HCT116 (cell line): ENCODE data around the gene ATCAY. TPM values are rescaled to one million over a fixed set of nuclear protein-coding genes. Genes with fewer than 3 reads are reported as not detected.

ENCODE experiments used
- ATAC-seq: fragments of 200-7000 bp; cut with Tn5 transposase; 2 replicates; pipeline ENCODE4 v1.9.1; 2020; ENCODE audit warnings: mild to moderate bottlenecking, moderate library complexity
- BruUV-seq: library from RNA; stranded (reverse); fragments of 400-500 nt; replicated peaks from 2 replicates; lab custom pipeline; 2021; lab: Mats Ljungman, UMichigan
- CTCF ChIA-PET: fragments of 300-600 bp; sonication (Branson Sonifier 250); formaldehyde crosslinking; loops from one replicate; lab custom pipeline; 2021; ENCODE audit warnings: antibody characterized with exemption; lab: Charles Lee
- POLR2A ChIA-PET: fragments of 300-600, 350-600 bp; sonication (Branson Sonifier 250); formaldehyde crosslinking; loops from one replicate; lab custom pipeline; 2021; ENCODE audit warnings: antibody characterized with exemption; lab: Charles Lee
- RAD21 ChIA-PET, 2 experiments: fragments of 300-600 bp; sonication (Branson Sonifier 250); formaldehyde crosslinking; loops; one replicate each; lab custom pipeline; 2023; ENCODE audit warnings: low total read pairs in 2 of 2; ENCODE audit not compliant: uncharacterized antibody in 2 of 2, unreplicated experiment in 2 of 2, low non-redundant PET in 1 of 2; lab: Charles Lee
- DNase-seq: peaks from one replicate; pipeline ENCODE4 v3.0.0-alpha.2; 2010; ENCODE audit warnings: low read depth, low spot score
- H2AFZ ChIP-seq: fragments of 200-600 bp; shearing (Covaris generic), sonication (generic); 2 replicates; pipeline ENCODE4 v1.6.1; 2017; ENCODE audit warnings: low read depth, mixed run types, mixed read lengths, antibody characterized with exemption, low read length; ENCODE audit not compliant: poor library complexity, severe bottlenecking
- H3K27ac ChIP-seq: 2 replicates; pipeline ENCODE4 v1.5.1; 2012; ENCODE audit warnings: low read depth, low read length
- H3K27me3 ChIP-seq: fragments of 200-600 bp; sonication (generic); 2 replicates; pipeline ENCODE4 v1.6.1; 2016; ENCODE audit warnings: mixed run types, low read length, mixed read lengths; ENCODE audit not compliant: insufficient read depth
- H3K36me3 ChIP-seq, 2 experiments: fragments of 200-500 bp in 1 of 2; fragments of 200-600 bp in 1 of 2; sonication (Bioruptor generic) in 1 of 2; sonication (generic) in 1 of 2; 2 replicates each; pipeline versions ENCODE4 v1.5.1 to v1.6.1; 2014 to 2016; ENCODE audit warnings: low read length in 2 of 2, inconsistent platforms in 1 of 2, mixed read lengths in 1 of 2, mixed run types in 1 of 2; ENCODE audit not compliant: insufficient read depth in 2 of 2, control insufficient read depth in 1 of 2
- H3K4me1 ChIP-seq, 2 experiments: fragments of 200-600 bp in 1 of 2; sonication (generic) in 1 of 2; 2 replicates each; pipeline versions ENCODE4 v1.5.1 to v1.6.1; 2012 to 2017; ENCODE audit warnings: low read length in 2 of 2, inconsistent platforms in 1 of 2, mild to moderate bottlenecking in 1 of 2, mixed read lengths in 1 of 2, mixed run types in 1 of 2, moderate library complexity in 1 of 2; ENCODE audit not compliant: insufficient read depth in 2 of 2, control insufficient read depth in 1 of 2
- H3K4me2 ChIP-seq: fragments of 200-600 bp; sonication (generic); 2 replicates; pipeline ENCODE4 v1.6.1; 2017; ENCODE audit warnings: mixed run types, low read length, mixed read lengths
- H3K4me3 ChIP-seq, 2 experiments: fragments of 200-600 bp in 1 of 2; sonication (generic) in 1 of 2; replicated peaks in 1 of 2; 2 replicates each; pipeline ENCODE4 v1.5.1; 2011 to 2016; ENCODE audit warnings: low read length in 2 of 2, control low read depth in 1 of 2, low read depth in 1 of 2, mild to moderate bottlenecking in 1 of 2, mixed read lengths in 1 of 2, mixed run types in 1 of 2
- H3K79me2 ChIP-seq: fragments of 200-600 bp; sonication (generic); 2 replicates; pipeline ENCODE4 v1.6.1; 2017; ENCODE audit warnings: mild to moderate bottlenecking, mixed run types, low read length, moderate library complexity, mixed read lengths; ENCODE audit not compliant: insufficient read depth
- H3K9ac ChIP-seq: fragments of 200-600 bp; sonication (generic); 2 replicates; pipeline ENCODE4 v1.6.1; 2016; ENCODE audit warnings: low read length, mixed read lengths
- H3K9me2 ChIP-seq: fragments of 200-600 bp; sonication (generic), shearing (Covaris generic); 2 replicates; pipeline ENCODE4 v1.6.1; 2017; ENCODE audit warnings: mixed run types, mild to moderate bottlenecking, moderate library complexity; ENCODE audit not compliant: insufficient read depth
- H3K9me3 ChIP-seq, 2 experiments: fragments of 200-500 bp in 1 of 2; fragments of 200-600 bp in 1 of 2; sonication (Bioruptor generic) in 1 of 2; sonication (generic) in 1 of 2; 2 replicates each; pipeline ENCODE4 v1.6.1; 2014 to 2017; ENCODE audit warnings: low read length in 2 of 2, mixed read lengths in 2 of 2, inconsistent platforms in 1 of 2, low read depth in 1 of 2, mild to moderate bottlenecking in 1 of 2, mixed run types in 1 of 2, moderate library complexity in 1 of 2; ENCODE audit not compliant: control insufficient read depth in 1 of 2, insufficient read depth in 1 of 2
- H4K20me1 ChIP-seq: fragments of 200-600 bp; sonication (generic), shearing (Covaris generic); 2 replicates; pipeline ENCODE4 v1.6.1; 2017; ENCODE audit warnings: mixed run types, mild to moderate bottlenecking, moderate library complexity; ENCODE audit not compliant: insufficient read depth
- CBX3 ChIP-seq: IDR thresholded peaks from 2 replicates; pipeline ENCODE4 v1.6.1; 2012; ENCODE audit warnings: low read depth
- CTCF ChIP-seq, 3 experiments: fragments of 200-600 bp in 1 of 3; sonication (generic) in 1 of 3; IDR thresholded peaks in 2 of 3; conservative IDR thresholded peaks in 1 of 3; 2 replicates each; pipeline ENCODE4 v1.5.1; 2012 to 2017; ENCODE audit warnings: low read depth in 2 of 3, low read length in 2 of 3, antibody characterized with exemption in 1 of 3, borderline replicate concordance in 1 of 3, control low read depth in 1 of 3, mild to moderate bottlenecking in 1 of 3, mixed read lengths in 1 of 3, mixed run types in 1 of 3, moderate library complexity in 1 of 3; ENCODE audit not compliant: insufficient read depth in 1 of 3
- MAX ChIP-seq: IDR thresholded peaks from 2 replicates; pipeline ENCODE4 v1.6.1; 2012
- SRF ChIP-seq: IDR thresholded peaks from 2 replicates; pipeline ENCODE4 v1.6.1; 2012; ENCODE audit warnings: low read depth
- YY1 ChIP-seq: IDR thresholded peaks from 2 replicates; pipeline ENCODE4 v1.6.1; 2011; ENCODE audit warnings: low read length, low read depth, moderate library complexity, mild to moderate bottlenecking; ENCODE audit not compliant: insufficient replicate concordance; ENCODE audit errors: extremely low read depth
- ZFX ChIP-seq: fragments of 450-650 bp; IDR thresholded peaks from 2 replicates; pipeline ENCODE4 v1.6.1; 2017
- intact Hi-C: fragments of 100-400 bp; cut with micrococcal nuclease; formaldehyde crosslinking; loops from 2 replicates; pipeline ENCODE4 v1.10.0; 2022
- total RNA-seq: library from RNA; stranded (reverse); gene quantifications from one replicate; pipeline ENCODE4 v1.2.1, GENCODE V29; 2021; ENCODE audit not compliant: unreplicated experiment

ATCAY gene
- total RNA-seq, 1 experiment from 2014 or later, result not detected

GRCh38 chr19:3969435-3970312 lies 89.2 kb downstream of the ATCAY start:
- ChIA-PET RAD21 (no interaction called here), POLR2A (interaction anchor here (1.3 to 5.4 kb wide), 6 partner anchors 10 to 118 kb away, joined by 3 to 60 read pairs (median 6); partner anchors contain the start of gene EEF2), CTCF (interaction anchor here (0.9 to 1.4 kb wide), 6 partner anchors 16 to 297 kb away, joined by 3 to 11 read pairs (median 5); no protein-coding TSS in a partner anchor)
- Histone ChIP-seq H3K4me3 (peak overlapping the region; percentile 82 to 96), H3K9me2 (no peaks in the 10 kb centered on the region), H3K4me1 (peaks cover 15 to 30% of the 10 kb centered on the region in 2 experiments), H4K20me1 (no peaks in the 10 kb centered on the region), H3K9ac (peak overlapping the region; percentile 99), H3K79me2 (peaks cover 54% of the 10 kb centered on the region), H3K9me3 (no peaks in the 10 kb centered on the region), H3K27me3 (no peaks in the 10 kb centered on the region), H2AFZ (no peak overlapping the region), H3K27ac (peak overlapping the region; percentile 76), H3K36me3 (peaks cover 6 to 22% of the 10 kb centered on the region in 2 experiments; a peak in 2 of 4 replicates), H3K4me2 (peak overlapping the region; percentile 83)
- ATAC-seq (peak; percentile 9), DNase-seq (no peak)
- intact Hi-C loops, result loop anchor here (2.0 kb wide), 1 partner anchor 117 kb away; no protein-coding TSS in a partner anchor
- TF ChIP-seq SRF (no peak), YY1 (peak; percentile 62), ZFX (no peak), MAX (peak; percentile 20; the same call in 1 of the 2 replicates), CTCF (IDR thresholded peaks at IDR 0.05 in 2 of 3, conservative IDR thresholded peaks at IDR 0.05 in 1 of 3; ENCODE audit: borderline replicate concordance in 1 of 3, insufficient read depth in 1 of 3, low read depth in 2 of 3, low read length in 2 of 3) (0 out of 6 replicates have a peak, but pooled peaks of 1 of the 3 experiments have one; percentile 28), CBX3 (no peak)
- BruUV-seq, result TSS peak; percentile 60
